GM23338 (cell line): Measurements from ENCODE around the gene CERT1. TPM values are rescaled to one million over a fixed set of nuclear protein-coding genes. Genes with fewer than 3 reads are reported as not detected.

Experiments
- ATAC-seq: fragments of 200-7000 bp; cut with Tn5 transposase; 3 replicates; pipeline ENCODE4 v1.9.1; 2020
- DNase-seq: peaks from one replicate; pipeline ENCODE4 v3.0.0-alpha.2; 2015; ENCODE audit warnings: low spot score
- H2AFZ ChIP-seq: fragments of 200-600 bp; sonication (generic); 2 replicates; pipeline ENCODE4 v1.8.0; 2016; ENCODE audit warnings: antibody characterized with exemption, mild to moderate bottlenecking, moderate library complexity
- H3F3A ChIP-seq: fragments of 200-600 bp; sonication (generic); replicated peaks from 2 replicates; pipeline ENCODE4 v1.8.0; 2017; ENCODE audit warnings: antibody characterized with exemption, mixed run types, low read depth
- H3K27ac ChIP-seq: fragments of 200-600 bp; sonication (generic); 2 replicates; pipeline ENCODE4 v1.6.1; 2016; ENCODE audit warnings: low read depth
- H3K27me3 ChIP-seq: fragments of 200-600 bp; sonication (generic); 2 replicates; pipeline ENCODE4 v1.8.0; 2016; ENCODE audit warnings: mild to moderate bottlenecking, mixed run types, moderate library complexity; ENCODE audit not compliant: insufficient read depth
- H3K36me3 ChIP-seq: fragments of 200-600 bp; sonication (generic); 2 replicates; pipeline ENCODE4 v1.8.0; 2016; ENCODE audit warnings: mild to moderate bottlenecking; ENCODE audit not compliant: insufficient read depth
- H3K4me1 ChIP-seq: fragments of 200-600 bp; sonication (generic); 2 replicates; pipeline ENCODE4 v1.8.0; 2016; ENCODE audit warnings: mild to moderate bottlenecking, moderate library complexity; ENCODE audit not compliant: insufficient read depth
- H3K4me2 ChIP-seq: fragments of 200-600 bp; sonication (generic); 2 replicates; pipeline ENCODE4 v1.7.1; 2017; ENCODE audit warnings: mixed run types
- H3K4me3 ChIP-seq: fragments of 200-600 bp; sonication (generic); 2 replicates; pipeline ENCODE4 v1.6.1; 2016; ENCODE audit warnings: mixed run types
- H3K79me2 ChIP-seq: fragments of 200-600 bp; sonication (generic); replicated peaks from 2 replicates; pipeline ENCODE4 v1.8.0; 2017; ENCODE audit warnings: mild to moderate bottlenecking; ENCODE audit not compliant: insufficient read depth
- H3K9me2 ChIP-seq: fragments of 200-600 bp; sonication (generic); 2 replicates; pipeline ENCODE4 v1.8.0; 2017; ENCODE audit not compliant: insufficient read depth
- H4K20me1 ChIP-seq: fragments of 200-600 bp; sonication (generic); replicated peaks from 2 replicates; pipeline ENCODE4 v1.8.0; 2017; ENCODE audit warnings: mild to moderate bottlenecking; ENCODE audit not compliant: insufficient read depth
- H3K27ac Mint-ChIP-seq: 2 replicates; pipeline ENCODE4 v1.8.0; 2020; ENCODE audit warnings: inconsistent platforms, mild to moderate bottlenecking, moderate library complexity, mixed read lengths
- H3K27me3 Mint-ChIP-seq: 3 replicates; pipeline ENCODE4 v1.8.0; 2022; ENCODE audit warnings: low read depth, mild to moderate bottlenecking, moderate library complexity, mixed read lengths, inconsistent platforms; ENCODE audit not compliant: insufficient read depth, poor library complexity
- H3K36me3 Mint-ChIP-seq: 3 replicates; pipeline ENCODE4 v1.8.0; 2021; ENCODE audit warnings: low read depth, mild to moderate bottlenecking, inconsistent platforms, moderate library complexity, mixed read lengths
- H3K4me1 Mint-ChIP-seq: 3 replicates; pipeline ENCODE4 v1.8.0; 2020; ENCODE audit warnings: mild to moderate bottlenecking, inconsistent platforms, mixed read lengths
- H3K4me3 Mint-ChIP-seq: 3 replicates; pipeline ENCODE4 v1.8.0; 2021; ENCODE audit warnings: moderate library complexity, mild to moderate bottlenecking, inconsistent platforms, mixed read lengths
- H3K9me3 Mint-ChIP-seq: 3 replicates; pipeline ENCODE4 v1.8.0; 2020; ENCODE audit warnings: moderate library complexity, mild to moderate bottlenecking, inconsistent platforms, mixed read lengths
- CREB1 ChIP-seq: fragments of 250-450 bp; sonication (Bioruptor Pico); IDR thresholded peaks from 2 replicates; pipeline ENCODE4 v1.5.0; 2020; ENCODE audit warnings: low read depth, mild to moderate bottlenecking, moderate library complexity
- CTCF ChIP-seq, 2 experiments: fragments of 200-600 bp in 1 of 2; sonication (generic) in 1 of 2; conservative IDR thresholded peaks; 2 replicates each; pipeline versions ENCODE4 v1.5.1 to v1.6.1; 2016 to 2017; ENCODE audit warnings: antibody characterized with exemption in 2 of 2, low read depth in 2 of 2, mild to moderate bottlenecking in 2 of 2, moderate library complexity in 1 of 2
- ETS1 ChIP-seq: IDR thresholded peaks from 2 replicates; pipeline ENCODE4 v1.6.1; 2016; ENCODE audit warnings: antibody characterized with exemption
- EZH2 ChIP-seq: fragments of 200-600 bp; sonication (generic); IDR thresholded peaks from one replicate; pipeline ENCODE4 v1.8.0; 2017; ENCODE audit warnings: antibody characterized with exemption, mild to moderate bottlenecking, low read depth; ENCODE audit not compliant: unreplicated experiment
- EZH2phosphoT487 ChIP-seq: fragments of 200-600 bp; sonication (generic); IDR thresholded peaks from one replicate; pipeline ENCODE4 v1.8.1; 2018; ENCODE audit warnings: antibody characterized with exemption; ENCODE audit not compliant: unreplicated experiment
- JUNB ChIP-seq: IDR thresholded peaks from one replicate; pipeline ENCODE4 v1.6.1; 2016; ENCODE audit warnings: antibody characterized with exemption; ENCODE audit not compliant: unreplicated experiment
- NANOG ChIP-seq: IDR thresholded peaks from 2 replicates; pipeline ENCODE4 v1.6.1; 2016; ENCODE audit warnings: antibody characterized with exemption, borderline replicate concordance
- POLR2AphosphoS5 ChIP-seq: IDR thresholded peaks from 2 replicates; pipeline ENCODE4 v1.6.1; 2016; ENCODE audit warnings: antibody characterized with exemption, low read depth
- STAT1 ChIP-seq: IDR thresholded peaks from one replicate; pipeline ENCODE4 v1.6.1; 2016; ENCODE audit warnings: antibody characterized with exemption; ENCODE audit not compliant: unreplicated experiment
- ZNF114 ChIP-seq: fragments of 250-450 bp; sonication (Bioruptor Pico); IDR thresholded peaks from 2 replicates; pipeline ENCODE4 v1.5.0; 2020; ENCODE audit warnings: mild to moderate bottlenecking, moderate library complexity
- ZNF331 ChIP-seq: fragments of 250-450 bp; sonication (Bioruptor Pico); IDR thresholded peaks from 2 replicates; pipeline ENCODE4 v1.5.0; 2020; ENCODE audit warnings: low read depth, mild to moderate bottlenecking, moderate library complexity
- polyA plus RNA-seq: library from polyadenylated mRNA; unstranded; fragments of >200 nt; fragmentation: Nextera tagmentation; extraction: Ambion mirVana; gene quantifications from 2 replicates; pipeline ENCODE4 v1.2.1, GENCODE V29; 2016
- total RNA-seq: library from RNA; depleted of rRNA; stranded (reverse); fragments of >200 nt; shearing (Covaris generic); gene quantifications from 2 replicates; pipeline ENCODE4 v1.2.3, GENCODE V29; 2014
- TF ChIP-seq, protein P1 (sequence below): fragments of 250-450 bp; sonication (Bioruptor Pico); IDR thresholded peaks from 2 replicates; pipeline ENCODE4 v1.5.0; 2020; ENCODE audit warnings: mild to moderate bottlenecking, moderate library complexity
- TF ChIP-seq, protein P2 (sequence below): IDR thresholded peaks from one replicate; pipeline ENCODE4 v1.6.1; 2018; ENCODE audit warnings: antibody characterized with exemption; ENCODE audit not compliant: unreplicated experiment

The CERT1 gene
- total and polyA plus RNA-seq, 2 experiments from 2014 or later, result 36.5 to 40.7 TPM

DNA sequence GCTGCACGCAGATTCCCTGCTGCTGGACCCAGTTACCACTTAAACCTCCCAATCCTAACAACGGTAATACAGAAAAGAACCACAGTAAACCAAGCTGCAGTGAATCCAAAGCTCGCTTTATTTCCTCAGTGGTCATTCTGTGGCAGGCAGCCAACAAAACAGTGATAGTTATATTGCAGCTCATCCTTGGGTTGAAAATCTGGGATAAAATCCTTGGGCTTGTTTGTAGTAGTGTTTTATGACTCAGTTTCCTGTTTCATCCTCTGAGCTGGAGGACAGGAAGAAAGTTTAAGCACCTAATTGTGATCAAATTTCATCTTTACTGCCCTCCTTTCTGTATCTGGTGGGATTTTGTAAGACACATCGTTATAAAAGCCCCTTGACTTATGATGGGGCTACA, 143.0 kb downstream of the CERT1 start:
- peaks cover 10% of the 10 kb centered on the region; the same call in 1 of the 2 replicates for H3K4me1 ChIP-seq
- H3K36me3 ChIP-seq, result no peaks in the 10 kb centered on the region
- H2AFZ ChIP-seq, result no peak overlapping the region
- no peak overlapping the region for H3K27ac ChIP-seq
- peaks cover 2% of the 10 kb centered on the region for H3K27me3 Mint-ChIP-seq
- no peaks in the 10 kb centered on the region for H3K36me3 Mint-ChIP-seq
- no peak overlapping the region for H3K4me3 ChIP-seq
- H3K4me3 Mint-ChIP-seq, result no peak overlapping the region
- no peak overlapping the region for H3K27ac Mint-ChIP-seq
- H3K9me2 ChIP-seq, result no peaks in the 10 kb centered on the region
- no peaks in the 10 kb centered on the region; the same call in 1 of the 2 replicates for H4K20me1 ChIP-seq
- ATAC-seq, result no peak
- H3K27me3 ChIP-seq, result no peaks in the 10 kb centered on the region
- TF ChIP-seq, protein P1, sequence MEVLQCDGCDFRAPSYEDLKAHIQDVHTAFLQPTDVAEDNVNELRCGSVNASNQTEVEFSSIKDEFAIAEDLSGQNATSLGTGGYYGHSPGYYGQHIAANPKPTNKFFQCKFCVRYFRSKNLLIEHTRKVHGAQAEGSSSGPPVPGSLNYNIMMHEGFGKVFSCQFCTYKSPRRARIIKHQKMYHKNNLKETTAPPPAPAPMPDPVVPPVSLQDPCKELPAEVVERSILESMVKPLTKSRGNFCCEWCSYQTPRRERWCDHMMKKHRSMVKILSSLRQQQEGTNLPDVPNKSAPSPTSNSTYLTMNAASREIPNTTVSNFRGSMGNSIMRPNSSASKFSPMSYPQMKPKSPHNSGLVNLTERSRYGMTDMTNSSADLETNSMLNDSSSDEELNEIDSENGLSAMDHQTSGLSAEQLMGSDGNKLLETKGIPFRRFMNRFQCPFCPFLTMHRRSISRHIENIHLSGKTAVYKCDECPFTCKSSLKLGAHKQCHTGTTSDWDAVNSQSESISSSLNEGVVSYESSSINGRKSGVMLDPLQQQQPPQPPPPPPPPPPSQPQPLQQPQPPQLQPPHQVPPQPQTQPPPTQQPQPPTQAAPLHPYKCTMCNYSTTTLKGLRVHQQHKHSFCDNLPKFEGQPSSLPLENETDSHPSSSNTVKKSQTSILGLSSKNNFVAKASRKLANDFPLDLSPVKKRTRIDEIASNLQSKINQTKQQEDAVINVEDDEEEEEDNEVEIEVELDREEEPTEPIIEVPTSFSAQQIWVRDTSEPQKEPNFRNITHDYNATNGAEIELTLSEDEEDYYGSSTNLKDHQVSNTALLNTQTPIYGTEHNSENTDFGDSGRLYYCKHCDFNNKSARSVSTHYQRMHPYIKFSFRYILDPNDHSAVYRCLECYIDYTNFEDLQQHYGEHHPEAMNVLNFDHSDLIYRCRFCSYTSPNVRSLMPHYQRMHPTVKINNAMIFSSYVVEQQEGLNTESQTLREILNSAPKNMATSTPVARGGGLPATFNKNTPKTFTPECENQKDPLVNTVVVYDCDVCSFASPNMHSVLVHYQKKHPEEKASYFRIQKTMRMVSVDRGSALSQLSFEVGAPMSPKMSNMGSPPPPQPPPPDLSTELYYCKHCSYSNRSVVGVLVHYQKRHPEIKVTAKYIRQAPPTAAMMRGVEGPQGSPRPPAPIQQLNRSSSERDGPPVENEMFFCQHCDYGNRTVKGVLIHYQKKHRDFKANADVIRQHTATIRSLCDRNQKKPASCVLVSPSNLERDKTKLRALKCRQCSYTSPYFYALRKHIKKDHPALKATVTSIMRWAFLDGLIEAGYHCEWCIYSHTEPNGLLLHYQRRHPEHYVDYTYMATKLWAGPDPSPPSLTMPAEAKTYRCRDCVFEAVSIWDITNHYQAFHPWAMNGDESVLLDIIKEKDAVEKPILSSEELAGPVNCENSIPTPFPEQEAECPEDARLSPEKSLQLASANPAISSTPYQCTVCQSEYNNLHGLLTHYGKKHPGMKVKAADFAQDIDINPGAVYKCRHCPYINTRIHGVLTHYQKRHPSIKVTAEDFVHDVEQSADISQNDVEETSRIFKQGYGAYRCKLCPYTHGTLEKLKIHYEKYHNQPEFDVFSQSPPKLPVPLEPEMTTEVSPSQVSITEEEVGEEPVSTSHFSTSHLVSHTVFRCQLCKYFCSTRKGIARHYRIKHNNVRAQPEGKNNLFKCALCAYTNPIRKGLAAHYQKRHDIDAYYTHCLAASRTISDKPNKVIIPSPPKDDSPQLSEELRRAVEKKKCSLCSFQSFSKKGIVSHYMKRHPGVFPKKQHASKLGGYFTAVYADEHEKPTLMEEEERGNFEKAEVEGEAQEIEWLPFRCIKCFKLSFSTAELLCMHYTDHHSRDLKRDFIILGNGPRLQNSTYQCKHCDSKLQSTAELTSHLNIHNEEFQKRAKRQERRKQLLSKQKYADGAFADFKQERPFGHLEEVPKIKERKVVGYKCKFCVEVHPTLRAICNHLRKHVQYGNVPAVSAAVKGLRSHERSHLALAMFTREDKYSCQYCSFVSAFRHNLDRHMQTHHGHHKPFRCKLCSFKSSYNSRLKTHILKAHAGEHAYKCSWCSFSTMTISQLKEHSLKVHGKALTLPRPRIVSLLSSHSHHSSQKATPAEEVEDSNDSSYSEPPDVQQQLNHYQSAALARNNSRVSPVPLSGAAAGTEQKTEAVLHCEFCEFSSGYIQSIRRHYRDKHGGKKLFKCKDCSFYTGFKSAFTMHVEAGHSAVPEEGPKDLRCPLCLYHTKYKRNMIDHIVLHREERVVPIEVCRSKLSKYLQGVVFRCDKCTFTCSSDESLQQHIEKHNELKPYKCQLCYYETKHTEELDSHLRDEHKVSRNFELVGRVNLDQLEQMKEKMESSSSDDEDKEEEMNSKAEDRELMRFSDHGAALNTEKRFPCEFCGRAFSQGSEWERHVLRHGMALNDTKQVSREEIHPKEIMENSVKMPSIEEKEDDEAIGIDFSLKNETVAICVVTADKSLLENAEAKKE (CRISPR knock-in tag), result no peak
- TF ChIP-seq POLR2AphosphoS5 (no peak), CREB1 (CRISPR knock-in tag) (no peak), ZNF331 (CRISPR knock-in tag) (no peak), CTCF (conservative IDR thresholded peaks at IDR 0.05; ENCODE audit: low read depth in 2 of 2) (no peak), NANOG (no peak), ETS1 (no peak), EZH2 (no peak), JUNB (no peak), ZNF114 (CRISPR knock-in tag) (no peak), EZH2phosphoT487 (no peak), STAT1 (no peak)
- TF ChIP-seq, protein P2, sequence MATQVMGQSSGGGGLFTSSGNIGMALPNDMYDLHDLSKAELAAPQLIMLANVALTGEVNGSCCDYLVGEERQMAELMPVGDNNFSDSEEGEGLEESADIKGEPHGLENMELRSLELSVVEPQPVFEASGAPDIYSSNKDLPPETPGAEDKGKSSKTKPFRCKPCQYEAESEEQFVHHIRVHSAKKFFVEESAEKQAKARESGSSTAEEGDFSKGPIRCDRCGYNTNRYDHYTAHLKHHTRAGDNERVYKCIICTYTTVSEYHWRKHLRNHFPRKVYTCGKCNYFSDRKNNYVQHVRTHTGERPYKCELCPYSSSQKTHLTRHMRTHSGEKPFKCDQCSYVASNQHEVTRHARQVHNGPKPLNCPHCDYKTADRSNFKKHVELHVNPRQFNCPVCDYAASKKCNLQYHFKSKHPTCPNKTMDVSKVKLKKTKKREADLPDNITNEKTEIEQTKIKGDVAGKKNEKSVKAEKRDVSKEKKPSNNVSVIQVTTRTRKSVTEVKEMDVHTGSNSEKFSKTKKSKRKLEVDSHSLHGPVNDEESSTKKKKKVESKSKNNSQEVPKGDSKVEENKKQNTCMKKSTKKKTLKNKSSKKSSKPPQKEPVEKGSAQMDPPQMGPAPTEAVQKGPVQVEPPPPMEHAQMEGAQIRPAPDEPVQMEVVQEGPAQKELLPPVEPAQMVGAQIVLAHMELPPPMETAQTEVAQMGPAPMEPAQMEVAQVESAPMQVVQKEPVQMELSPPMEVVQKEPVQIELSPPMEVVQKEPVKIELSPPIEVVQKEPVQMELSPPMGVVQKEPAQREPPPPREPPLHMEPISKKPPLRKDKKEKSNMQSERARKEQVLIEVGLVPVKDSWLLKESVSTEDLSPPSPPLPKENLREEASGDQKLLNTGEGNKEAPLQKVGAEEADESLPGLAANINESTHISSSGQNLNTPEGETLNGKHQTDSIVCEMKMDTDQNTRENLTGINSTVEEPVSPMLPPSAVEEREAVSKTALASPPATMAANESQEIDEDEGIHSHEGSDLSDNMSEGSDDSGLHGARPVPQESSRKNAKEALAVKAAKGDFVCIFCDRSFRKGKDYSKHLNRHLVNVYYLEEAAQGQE, result no peak
- H3K4me2 ChIP-seq, result no peak overlapping the region
- no peaks in the 10 kb centered on the region; the same call in 2 of the 3 replicates for H3K9me3 Mint-ChIP-seq
- no peak for DNase-seq
- peaks cover 2% of the 10 kb centered on the region; the same call in 1 of the 2 replicates for H3F3A ChIP-seq
- peaks cover 13% of the 10 kb centered on the region for H3K4me1 Mint-ChIP-seq
- H3K79me2 ChIP-seq, result no peaks in the 10 kb centered on the region
